A549 (cell line): ENCODE data around the gene HERC4. TPM values are rescaled to one million over a fixed set of nuclear protein-coding genes. Genes with fewer than 3 reads are reported as not detected.
A peak's percentile ranks its signal among the peaks of the same experiment; 100 is the strongest.
"Not testable (repeated sequence)": the region's sequence is repeated elsewhere in the genome, so short reads cannot be mapped to it uniquely, and the experiment has no call there.

Experiments
- ATAC-seq, 2 experiments: fragments of 200-7000 bp in 1 of 2; fragments of >200 bp in 1 of 2; cut with Nextera tagmentation in 1 of 2; cut with Tn5 transposase in 1 of 2; 3 replicates each; pipeline versions ENCODE4 v1.8.0 to v1.9.1; 2018 to 2020; ENCODE audit warnings: mild to moderate bottlenecking in 1 of 2, moderate library complexity in 1 of 2
- CTCF ChIA-PET: fragments of 300-600 bp; sonication (Branson Sonifier 250); formaldehyde crosslinking; extraction: SDS; loops from one replicate; lab custom pipeline; 2021; ENCODE audit warnings: antibody characterized with exemption, inconsistent platforms; lab: Yijun Ruan, JAX
- POLR2A ChIA-PET: fragments of 350-600 bp; formaldehyde crosslinking; extraction: SDS; loops from one replicate; lab custom pipeline; 2021; ENCODE audit warnings: antibody characterized with exemption, inconsistent platforms; lab: Yijun Ruan, JAX
- DNase-seq, 2 experiments: peaks; one replicate each; pipeline versions ENCODE4 v3.0.0 to v3.0.0-alpha.2; 2011 to 2016; ENCODE audit warnings: low read depth in 1 of 2, low spot score in 1 of 2
- FAIRE-seq: peaks from 2 replicates; lab custom pipeline; 2011; peaks lifted over from hg19 to GRCh38; lab: Jason Lieb, UNC
- H3K27ac ChIP-seq, 2 experiments: fragments of >200 bp; sonication (Bioruptor Twin); formaldehyde crosslinking; 3 replicates each; pipeline ENCODE4 v1.5.1; 2016 to 2017
- H3K4me1 ChIP-seq: fragments of >200 bp; sonication (Bioruptor Twin); formaldehyde crosslinking; 3 replicates; pipeline ENCODE4 v1.6.1; 2016
- H3K4me2 ChIP-seq: fragments of >200 bp; sonication (Bioruptor Twin); formaldehyde crosslinking; 3 replicates; pipeline ENCODE4 v1.6.1; 2016
- H3K4me3 ChIP-seq: fragments of >200 bp; sonication (Bioruptor Twin); formaldehyde crosslinking; 3 replicates; pipeline ENCODE4 v1.5.1; 2016
- H3K9me3 ChIP-seq: fragments of >200 bp; sonication (Bioruptor Twin); formaldehyde crosslinking; 3 replicates; pipeline ENCODE4 v1.6.1; 2016
- BHLHE40 ChIP-seq: IDR thresholded peaks from 2 replicates; pipeline ENCODE4 v1.6.1; 2012; ENCODE audit warnings: low read depth, low read length, inconsistent platforms
- CHD2 ChIP-seq: fragments of 150-350 bp; IDR thresholded peaks from 2 replicates; pipeline ENCODE4 v1.6.1; 2014; ENCODE audit warnings: low read length; ENCODE audit not compliant: partially characterized antibody
- CTCF ChIP-seq: fragments of >200 bp; sonication (Bioruptor Twin); formaldehyde crosslinking; IDR thresholded peaks from 3 replicates; pipeline ENCODE4 v1.5.1; 2016
- EHF ChIP-seq: fragments of 250-450 bp; sonication (Bioruptor Pico); IDR thresholded peaks from 2 replicates; pipeline ENCODE4 v1.5.0; 2020; ENCODE audit warnings: mild to moderate bottlenecking
- EHMT2 ChIP-seq: fragments of 200-600 bp; sonication (generic); IDR thresholded peaks from 2 replicates; pipeline ENCODE4 v1.6.1; 2016; ENCODE audit warnings: antibody characterized with exemption, low read depth, mild to moderate bottlenecking, moderate library complexity
- EP300 ChIP-seq, 2 experiments: fragments of >200 bp; sonication (Bioruptor Twin); formaldehyde crosslinking; IDR thresholded peaks; 2 replicates in 1 of 2; 3 replicates in 1 of 2; pipeline ENCODE4 v1.6.1; 2016 to 2017
- ESRRA ChIP-seq: fragments of 150-350 bp; IDR thresholded peaks from 2 replicates; pipeline ENCODE4 v1.6.1; 2014; ENCODE audit warnings: mild to moderate bottlenecking, low read length, borderline replicate concordance
- FOSB ChIP-seq: fragments of 250-450 bp; sonication (Bioruptor Pico); IDR thresholded peaks from 2 replicates; pipeline ENCODE4 v1.5.0; 2020; ENCODE audit warnings: mild to moderate bottlenecking, moderate library complexity
- FOXS1 ChIP-seq: fragments of 250-450 bp; sonication (Bioruptor Pico); IDR thresholded peaks from 2 replicates; pipeline ENCODE4 v1.5.0; 2020; ENCODE audit warnings: mild to moderate bottlenecking, moderate library complexity
- GATA3 ChIP-seq: IDR thresholded peaks from 2 replicates; pipeline ENCODE4 v1.6.1; 2012; ENCODE audit warnings: borderline replicate concordance
- HEYL ChIP-seq: fragments of 250-450 bp; sonication (Bioruptor Pico); IDR thresholded peaks from 2 replicates; pipeline ENCODE4 v1.8.0; 2021; ENCODE audit warnings: mild to moderate bottlenecking, moderate library complexity
- MYC ChIP-seq: IDR thresholded peaks from 2 replicates; pipeline ENCODE4 v1.6.1; 2012; ENCODE audit warnings: mild to moderate bottlenecking, inconsistent platforms, low read length, improper control_type of control experiment, borderline replicate concordance
- NFE2L2 ChIP-seq: fragments of 150-350 bp; conservative IDR thresholded peaks from 2 replicates; pipeline ENCODE4 v1.6.1; 2014; ENCODE audit warnings: low read length
- NPAS2 ChIP-seq: fragments of 250-450 bp; sonication (Bioruptor Pico); IDR thresholded peaks from 2 replicates; pipeline ENCODE4 v1.8.0; 2022; ENCODE audit warnings: mild to moderate bottlenecking, moderate library complexity, borderline replicate concordance
- PHF8 ChIP-seq: fragments of 200-600 bp; sonication (generic); IDR thresholded peaks from 2 replicates; pipeline ENCODE4 v1.6.1; 2016; ENCODE audit warnings: low read depth, mild to moderate bottlenecking, antibody characterized with exemption, moderate library complexity, borderline replicate concordance
- POLR2A ChIP-seq: IDR thresholded peaks from 2 replicates; pipeline ENCODE4 v1.6.1; 2012; ENCODE audit warnings: mild to moderate bottlenecking, low read length
- RARB ChIP-seq: fragments of 250-450 bp; sonication (Bioruptor Pico); IDR thresholded peaks from 2 replicates; pipeline ENCODE4 v1.8.0; 2021; ENCODE audit warnings: mild to moderate bottlenecking, moderate library complexity
- REST ChIP-seq: fragments of 200-600 bp; sonication (generic); IDR thresholded peaks from 2 replicates; pipeline ENCODE4 v1.6.1; 2016; ENCODE audit warnings: antibody characterized with exemption, mild to moderate bottlenecking, moderate library complexity
- RFX5 ChIP-seq: fragments of 450-650 bp; IDR thresholded peaks from 2 replicates; pipeline ENCODE4 v1.7.1; 2014; ENCODE audit warnings: antibody characterized with exemption, mild to moderate bottlenecking, moderate library complexity
- RNF2 ChIP-seq: fragments of 200-600 bp; sonication (generic); IDR thresholded peaks from 2 replicates; pipeline ENCODE4 v1.6.1; 2016; ENCODE audit warnings: low read depth, mild to moderate bottlenecking, antibody characterized with exemption, moderate library complexity, borderline replicate concordance
- SMC3 ChIP-seq: fragments of >200 bp; sonication (Bioruptor Twin); formaldehyde crosslinking; IDR thresholded peaks from 3 replicates; pipeline ENCODE4 v1.6.1; 2018; ENCODE audit warnings: inconsistent platforms
- SREBF2 ChIP-seq: fragments of 450-650 bp; IDR thresholded peaks from 2 replicates; pipeline ENCODE4 v1.6.1; 2014; ENCODE audit warnings: mild to moderate bottlenecking, moderate library complexity
- ZC3H11A ChIP-seq: fragments of 450-650 bp; IDR thresholded peaks from 2 replicates; pipeline ENCODE4 v1.6.1; 2014; ENCODE audit warnings: antibody characterized with exemption, mild to moderate bottlenecking
- ZSCAN20 ChIP-seq: fragments of 250-450 bp; sonication (Bioruptor Pico); IDR thresholded peaks from 2 replicates; pipeline ENCODE4 v1.8.0; 2022; ENCODE audit warnings: mild to moderate bottlenecking, moderate library complexity
- WGBS: methylation state at CpG from one replicate; pipeline ENCODE4 v1.1.6; 2017; ENCODE audit errors: missing lambda C conversion rate; 5-methylcytosine and 5-hydroxymethylcytosine counted together
- polyA plus RNA-seq, 4 experiments: library from polyadenylated mRNA; depleted of rRNA in 3 of 4; stranded (reverse); fragments of >200 nt; fragmentation: RNase III in 1 of 4; extraction: RNeasy Plus Mini Kit Qiagen cat#74134 plus additional on column Dnase treatment in 1 of 4; gene quantifications; 2 replicates in 3 of 4; 3 replicates in 1 of 4; pipeline ENCODE4 v1.2.3, GENCODE V29; 2011 to 2017

The HERC4 gene
- polyA plus RNA-seq, 2 of the 4 experiments (the other 2 are of a cell fraction) = 43.2 to 51.3 TPM

GRCh38 chr10:67884313-67884841, 190.7 kb downstream of the HERC4 start, which contains the start of gene SIRT1 (continued):
- no peak for TF ChIP-seq SREBF2

- POLR2A ChIA-PET = interaction anchor here (0.6 to 1.4 kb wide), 9 partner anchors 9 to 944 kb away, joined by 3 to 4 read pairs (median 3); partner anchors contain the start of genes PBLD and STOX1
- Histone ChIP-seq H3K4me2 (peak overlapping the region; percentile 84), H3K4me3 (peak overlapping the region; percentile 69), H3K4me1 (peaks cover 11% of the 10 kb centered on the region), H3K27ac (peak overlapping the region; percentile 94 to 95), H3K9me3 (no peaks in the 10 kb centered on the region)
- CTCF ChIA-PET = interaction anchor here (1.2 to 1.9 kb wide), 4 partner anchors 29 to 98 kb away, joined by 3 to 12 read pairs (median 5); no protein-coding TSS in a partner anchor
- ATAC-seq = peak in 1 of 2 experiments; percentile 37; a peak in 4 of 6 replicates
- DNase-seq = no peak
- WGBS = 57% methylated on average over 13 of the region's 13 CpGs
- no peak for TF ChIP-seq ZSCAN20 (CRISPR knock-in tag)
- TF ChIP-seq RFX5 = no peak
- no peak for TF ChIP-seq GATA3
- no peak for TF ChIP-seq ESRRA
- TF ChIP-seq FOXS1 (CRISPR knock-in tag) = no peak
- no peak for TF ChIP-seq CTCF
- TF ChIP-seq HEYL (CRISPR knock-in tag) = no peak
- no peak for FAIRE-seq
Measured at GRCh38 chr10:67883710-67884312, 191.3 kb downstream of the HERC4 start.

- Histone ChIP-seq H3K4me2 (no peak overlapping the region), H3K4me1 (no peaks in the 10 kb centered on the region), H3K4me3 (no peak overlapping the region), H3K9me3 (no peaks in the 10 kb centered on the region)
- WGBS = 84% methylated on average over 7 of the region's 7 CpGs
- ChIA-PET CTCF (interaction anchor here (1.2 to 1.5 kb wide), 3 partner anchors 12 to 90 kb away, joined by 4 to 5 read pairs (median 4); no protein-coding TSS in a partner anchor), POLR2A (interaction anchor here (0.6 kb wide), 1 partner anchor 843 kb away, joined by 3 read pairs; the partner anchor contains the start of gene CCAR1)
- ATAC-seq (no peak), DNase-seq (no peak), FAIRE-seq (no peak)
- TF ChIP-seq BHLHE40 = no peak
- no peak for TF ChIP-seq ZC3H11A
- no peak for TF ChIP-seq EP300 (IDR thresholded peaks at IDR 0.05)
- TF ChIP-seq PHF8 = no peak
- no peak for TF ChIP-seq NFE2L2
- TF ChIP-seq FOSB (CRISPR knock-in tag) = no peak
- TF ChIP-seq EHF (CRISPR knock-in tag) = no peak
- TF ChIP-seq RFX5 = no peak
- no peak for TF ChIP-seq POLR2A
- no peak for TF ChIP-seq MYC
- no peak for TF ChIP-seq RARB (CRISPR knock-in tag)
- no peak for TF ChIP-seq REST
- no peak for TF ChIP-seq HEYL (CRISPR knock-in tag)
- TF ChIP-seq EHMT2 = no peak
- no peak for TF ChIP-seq NPAS2 (CRISPR knock-in tag)
- no peak for TF ChIP-seq SMC3
- TF ChIP-seq CHD2 = no peak
- TF ChIP-seq RNF2 = no peak
- no peak for TF ChIP-seq FOXS1 (CRISPR knock-in tag)
- TF ChIP-seq, all 56 proteins: peak for 0
- H3K27ac ChIP-seq = no peak overlapping the region
Measured at GRCh38 chr10:67878133-67878532, 196.9 kb downstream of the HERC4 start.

GRCh38 chr10:67877421-67877820, 197.7 kb downstream of the HERC4 start:
- ATAC-seq, DNase-seq, H3K4me2 ChIP-seq, FAIRE-seq, H3K27ac ChIP-seq, H3K4me1 ChIP-seq, H3K4me3 ChIP-seq, H3K9me3 ChIP-seq: not testable (repeated sequence)
- ChIA-PET POLR2A (interaction anchor here (0.6 to 0.7 kb wide), 2 partner anchors 844 to 875 kb away, joined by 3 read pairs; partner anchors contain the start of gene CCAR1), CTCF (interaction anchor here (1.2 to 1.5 kb wide), 3 partner anchors 11 to 89 kb away, joined by 4 to 5 read pairs (median 4); no protein-coding TSS in a partner anchor)
- 94% methylated on average over 11 of the region's 11 CpGs for WGBS
